ENCODE results near the gene ALPL. TPM values are rescaled to one million over a fixed set of nuclear protein-coding genes. Genes with fewer than 3 reads are reported as not detected.

Gene ALPL
- total and polyA plus RNA-seq, 9 of the 15 experiments (the other 6 are each of a cell fraction or from before 2014, with no cell fraction given): 0.04 to 0.38 (median 0.18) TPM; not detected in 4

GRCh38 chr1:21607549-21608529, 98.6 kb downstream of the ALPL start (continued):
- TF ChIP-seq, protein P1, sequence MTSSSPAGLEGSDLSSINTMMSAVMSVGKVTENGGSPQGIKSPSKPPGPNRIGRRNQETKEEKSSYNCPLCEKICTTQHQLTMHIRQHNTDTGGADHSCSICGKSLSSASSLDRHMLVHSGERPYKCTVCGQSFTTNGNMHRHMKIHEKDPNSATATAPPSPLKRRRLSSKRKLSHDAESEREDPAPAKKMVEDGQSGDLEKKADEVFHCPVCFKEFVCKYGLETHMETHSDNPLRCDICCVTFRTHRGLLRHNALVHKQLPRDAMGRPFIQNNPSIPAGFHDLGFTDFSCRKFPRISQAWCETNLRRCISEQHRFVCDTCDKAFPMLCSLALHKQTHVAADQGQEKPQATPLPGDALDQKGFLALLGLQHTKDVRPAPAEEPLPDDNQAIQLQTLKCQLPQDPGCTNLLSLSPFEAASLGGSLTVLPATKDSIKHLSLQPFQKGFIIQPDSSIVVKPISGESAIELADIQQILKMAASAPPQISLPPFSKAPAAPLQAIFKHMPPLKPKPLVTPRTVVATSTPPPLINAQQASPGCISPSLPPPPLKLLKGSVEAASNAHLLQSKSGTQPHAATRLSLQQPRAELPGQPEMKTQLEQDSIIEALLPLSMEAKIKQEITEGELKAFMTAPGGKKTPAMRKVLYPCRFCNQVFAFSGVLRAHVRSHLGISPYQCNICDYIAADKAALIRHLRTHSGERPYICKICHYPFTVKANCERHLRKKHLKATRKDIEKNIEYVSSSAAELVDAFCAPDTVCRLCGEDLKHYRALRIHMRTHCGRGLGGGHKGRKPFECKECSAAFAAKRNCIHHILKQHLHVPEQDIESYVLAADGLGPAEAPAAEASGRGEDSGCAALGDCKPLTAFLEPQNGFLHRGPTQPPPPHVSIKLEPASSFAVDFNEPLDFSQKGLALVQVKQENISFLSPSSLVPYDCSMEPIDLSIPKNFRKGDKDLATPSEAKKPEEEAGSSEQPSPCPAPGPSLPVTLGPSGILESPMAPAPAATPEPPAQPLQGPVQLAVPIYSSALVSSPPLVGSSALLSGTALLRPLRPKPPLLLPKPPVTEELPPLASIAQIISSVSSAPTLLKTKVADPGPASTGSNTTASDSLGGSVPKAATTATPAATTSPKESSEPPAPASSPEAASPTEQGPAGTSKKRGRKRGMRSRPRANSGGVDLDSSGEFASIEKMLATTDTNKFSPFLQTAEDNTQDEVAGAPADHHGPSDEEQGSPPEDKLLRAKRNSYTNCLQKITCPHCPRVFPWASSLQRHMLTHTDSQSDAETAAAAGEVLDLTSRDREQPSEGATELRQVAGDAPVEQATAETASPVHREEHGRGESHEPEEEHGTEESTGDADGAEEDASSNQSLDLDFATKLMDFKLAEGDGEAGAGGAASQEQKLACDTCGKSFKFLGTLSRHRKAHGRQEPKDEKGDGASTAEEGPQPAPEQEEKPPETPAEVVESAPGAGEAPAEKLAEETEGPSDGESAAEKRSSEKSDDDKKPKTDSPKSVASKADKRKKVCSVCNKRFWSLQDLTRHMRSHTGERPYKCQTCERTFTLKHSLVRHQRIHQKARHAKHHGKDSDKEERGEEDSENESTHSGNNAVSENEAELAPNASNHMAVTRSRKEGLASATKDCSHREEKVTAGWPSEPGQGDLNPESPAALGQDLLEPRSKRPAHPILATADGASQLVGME (CRISPR knock-in tag; IDR thresholded peaks at IDR 0.05): peak; percentile 75; the same call in 1 of the 2 replicates
- TF ChIP-seq SLC30A9 (CRISPR knock-in tag; IDR thresholded peaks at IDR 0.05): no peak
- TF ChIP-seq, protein P2, sequence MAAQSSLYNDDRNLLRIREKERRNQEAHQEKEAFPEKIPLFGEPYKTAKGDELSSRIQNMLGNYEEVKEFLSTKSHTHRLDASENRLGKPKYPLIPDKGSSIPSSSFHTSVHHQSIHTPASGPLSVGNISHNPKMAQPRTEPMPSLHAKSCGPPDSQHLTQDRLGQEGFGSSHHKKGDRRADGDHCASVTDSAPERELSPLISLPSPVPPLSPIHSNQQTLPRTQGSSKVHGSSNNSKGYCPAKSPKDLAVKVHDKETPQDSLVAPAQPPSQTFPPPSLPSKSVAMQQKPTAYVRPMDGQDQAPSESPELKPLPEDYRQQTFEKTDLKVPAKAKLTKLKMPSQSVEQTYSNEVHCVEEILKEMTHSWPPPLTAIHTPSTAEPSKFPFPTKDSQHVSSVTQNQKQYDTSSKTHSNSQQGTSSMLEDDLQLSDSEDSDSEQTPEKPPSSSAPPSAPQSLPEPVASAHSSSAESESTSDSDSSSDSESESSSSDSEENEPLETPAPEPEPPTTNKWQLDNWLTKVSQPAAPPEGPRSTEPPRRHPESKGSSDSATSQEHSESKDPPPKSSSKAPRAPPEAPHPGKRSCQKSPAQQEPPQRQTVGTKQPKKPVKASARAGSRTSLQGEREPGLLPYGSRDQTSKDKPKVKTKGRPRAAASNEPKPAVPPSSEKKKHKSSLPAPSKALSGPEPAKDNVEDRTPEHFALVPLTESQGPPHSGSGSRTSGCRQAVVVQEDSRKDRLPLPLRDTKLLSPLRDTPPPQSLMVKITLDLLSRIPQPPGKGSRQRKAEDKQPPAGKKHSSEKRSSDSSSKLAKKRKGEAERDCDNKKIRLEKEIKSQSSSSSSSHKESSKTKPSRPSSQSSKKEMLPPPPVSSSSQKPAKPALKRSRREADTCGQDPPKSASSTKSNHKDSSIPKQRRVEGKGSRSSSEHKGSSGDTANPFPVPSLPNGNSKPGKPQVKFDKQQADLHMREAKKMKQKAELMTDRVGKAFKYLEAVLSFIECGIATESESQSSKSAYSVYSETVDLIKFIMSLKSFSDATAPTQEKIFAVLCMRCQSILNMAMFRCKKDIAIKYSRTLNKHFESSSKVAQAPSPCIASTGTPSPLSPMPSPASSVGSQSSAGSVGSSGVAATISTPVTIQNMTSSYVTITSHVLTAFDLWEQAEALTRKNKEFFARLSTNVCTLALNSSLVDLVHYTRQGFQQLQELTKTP (IDR thresholded peaks at IDR 0.05; ENCODE audit: low read depth in 1 of 2, partially characterized antibody in 2 of 2): peak in 1 of 2 experiments; percentile 84
- TF ChIP-seq, protein P3, sequence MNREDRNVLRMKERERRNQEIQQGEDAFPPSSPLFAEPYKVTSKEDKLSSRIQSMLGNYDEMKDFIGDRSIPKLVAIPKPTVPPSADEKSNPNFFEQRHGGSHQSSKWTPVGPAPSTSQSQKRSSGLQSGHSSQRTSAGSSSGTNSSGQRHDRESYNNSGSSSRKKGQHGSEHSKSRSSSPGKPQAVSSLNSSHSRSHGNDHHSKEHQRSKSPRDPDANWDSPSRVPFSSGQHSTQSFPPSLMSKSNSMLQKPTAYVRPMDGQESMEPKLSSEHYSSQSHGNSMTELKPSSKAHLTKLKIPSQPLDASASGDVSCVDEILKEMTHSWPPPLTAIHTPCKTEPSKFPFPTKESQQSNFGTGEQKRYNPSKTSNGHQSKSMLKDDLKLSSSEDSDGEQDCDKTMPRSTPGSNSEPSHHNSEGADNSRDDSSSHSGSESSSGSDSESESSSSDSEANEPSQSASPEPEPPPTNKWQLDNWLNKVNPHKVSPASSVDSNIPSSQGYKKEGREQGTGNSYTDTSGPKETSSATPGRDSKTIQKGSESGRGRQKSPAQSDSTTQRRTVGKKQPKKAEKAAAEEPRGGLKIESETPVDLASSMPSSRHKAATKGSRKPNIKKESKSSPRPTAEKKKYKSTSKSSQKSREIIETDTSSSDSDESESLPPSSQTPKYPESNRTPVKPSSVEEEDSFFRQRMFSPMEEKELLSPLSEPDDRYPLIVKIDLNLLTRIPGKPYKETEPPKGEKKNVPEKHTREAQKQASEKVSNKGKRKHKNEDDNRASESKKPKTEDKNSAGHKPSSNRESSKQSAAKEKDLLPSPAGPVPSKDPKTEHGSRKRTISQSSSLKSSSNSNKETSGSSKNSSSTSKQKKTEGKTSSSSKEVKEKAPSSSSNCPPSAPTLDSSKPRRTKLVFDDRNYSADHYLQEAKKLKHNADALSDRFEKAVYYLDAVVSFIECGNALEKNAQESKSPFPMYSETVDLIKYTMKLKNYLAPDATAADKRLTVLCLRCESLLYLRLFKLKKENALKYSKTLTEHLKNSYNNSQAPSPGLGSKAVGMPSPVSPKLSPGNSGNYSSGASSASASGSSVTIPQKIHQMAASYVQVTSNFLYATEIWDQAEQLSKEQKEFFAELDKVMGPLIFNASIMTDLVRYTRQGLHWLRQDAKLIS (CRISPR knock-in tag; IDR thresholded peaks at IDR 0.05): no peak
- TF ChIP-seq BHLHE40 (IDR thresholded peaks at IDR 0.05; ENCODE audit: low read length): peak; percentile 19; the same call in 1 of the 2 replicates
- no peak for TF ChIP-seq ATF1 (CRISPR knock-in tag; IDR thresholded peaks at IDR 0.05)
- TF ChIP-seq ATF1 (tag; IDR thresholded peaks at IDR 0.05): peak; percentile 29; the same call in 1 of the 2 replicates
- no peak for TF ChIP-seq TCFL5 (CRISPR knock-in tag; conservative IDR thresholded peaks at IDR 0.05)
- TF ChIP-seq DIDO1 (tag; IDR thresholded peaks at IDR 0.05; ENCODE audit: low read depth): no peak
- TF ChIP-seq NRF1 (conservative IDR thresholded peaks at IDR 0.05 in 1 of 2, IDR thresholded peaks at IDR 0.05 in 1 of 2): peak; percentile 72 to 80
- TF ChIP-seq E2F3 (CRISPR knock-in tag; IDR thresholded peaks at IDR 0.05): 0 out of 2 replicates have a peak, but pooled peaks have one; percentile 21
